Endothelial cell of hepatic sinusoid (primary cell): ENCODE measurements around the gene DCTD.

Source experiments
- in situ Hi-C: cut with HindIII; loops from 2 replicates; pipeline ENCODE4 v1.10.0; 2017; ENCODE audit warnings: low sequenced_read_pairs

Gene DCTD

GRCh38 chr4:182895791-182896292 is 21.3 kb downstream of the DCTD start:
- in situ Hi-C loops: no loop called here

- in situ Hi-C loops: no loop called here
Measured at GRCh38 chr4:182894681-182895275, 22.4 kb downstream of the DCTD start.

GRCh38 chr4:182893474-182894080 is 23.6 kb downstream of the DCTD start:
- in situ Hi-C loops: no loop called here

DNA sequence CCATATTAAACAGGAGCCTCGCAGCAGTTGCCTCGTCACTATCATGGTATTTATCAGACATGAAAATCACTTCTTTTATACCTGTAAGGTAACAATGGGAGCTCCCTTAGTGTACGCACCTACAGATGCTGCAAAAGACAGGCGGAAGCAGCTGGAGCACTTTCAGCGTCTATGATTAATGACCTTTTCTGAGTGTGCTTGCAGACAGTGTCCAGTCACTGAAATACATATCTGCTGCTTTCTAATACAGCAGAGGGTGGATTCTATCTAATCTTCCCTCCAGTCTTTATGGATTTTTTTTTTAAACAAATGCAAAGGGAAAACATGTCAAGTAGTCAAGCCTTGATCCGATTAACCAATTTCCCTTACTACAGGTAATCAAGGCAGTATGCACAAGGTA is 24.1 kb downstream of the DCTD start:
- in situ Hi-C loops: no loop called here

- in situ Hi-C loops: no loop called here
Measured at GRCh38 chr4:182890202-182890601, 27.0 kb downstream of the DCTD start.

DNA sequence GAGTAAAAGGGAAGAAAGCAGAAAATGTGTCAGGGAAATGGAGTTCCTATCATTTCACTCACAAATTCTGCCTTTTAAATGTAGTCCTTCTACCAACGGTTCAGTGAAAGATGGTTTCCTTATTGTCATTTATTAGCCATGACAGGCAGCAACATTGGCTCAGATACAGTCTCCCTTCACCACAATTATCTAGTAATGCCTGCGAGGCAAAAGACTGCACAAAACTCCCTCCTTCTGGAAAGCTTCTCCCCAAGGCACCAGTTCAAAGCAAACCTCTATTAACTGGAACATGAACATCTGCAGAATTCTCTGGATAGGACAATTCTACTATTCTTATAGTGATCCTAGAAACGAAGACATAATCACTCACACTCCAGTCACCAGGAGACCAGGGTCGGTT is 28.3 kb downstream of the DCTD start:
- in situ Hi-C loops: no loop called here

GRCh38 chr4:182886768-182887167 is 30.4 kb downstream of the DCTD start:
- in situ Hi-C loops: no loop called here

DNA sequence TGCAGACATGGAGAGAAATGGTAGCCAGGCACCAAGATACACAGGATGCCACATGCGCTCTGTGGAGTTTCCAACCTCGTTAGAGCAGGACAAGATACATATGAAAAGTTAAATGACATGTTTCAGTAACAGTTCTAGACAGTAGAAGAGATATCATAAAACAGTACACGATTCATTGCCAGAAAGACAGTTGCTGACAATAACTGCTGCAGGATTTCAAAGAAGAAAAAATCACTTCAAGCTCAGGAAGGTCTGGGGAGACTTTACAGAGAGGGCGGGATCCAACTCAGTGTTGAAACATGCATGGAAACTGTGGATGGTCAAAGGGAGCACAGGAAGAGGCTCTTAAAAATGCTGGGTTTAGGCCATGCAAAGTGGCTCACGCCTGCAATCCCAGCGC is 31.0 kb downstream of the DCTD start:
- in situ Hi-C loops: no loop called here

- in situ Hi-C loops: no loop called here
Measured at GRCh38 chr4:182885738-182886077, 31.5 kb downstream of the DCTD start.

GRCh38 chr4:182885022-182885737 is 32.0 kb downstream of the DCTD start:
- in situ Hi-C loops: no loop called here

GRCh38 chr4:182884040-182884439 is 33.1 kb downstream of the DCTD start:
- in situ Hi-C loops: no loop called here

DNA sequence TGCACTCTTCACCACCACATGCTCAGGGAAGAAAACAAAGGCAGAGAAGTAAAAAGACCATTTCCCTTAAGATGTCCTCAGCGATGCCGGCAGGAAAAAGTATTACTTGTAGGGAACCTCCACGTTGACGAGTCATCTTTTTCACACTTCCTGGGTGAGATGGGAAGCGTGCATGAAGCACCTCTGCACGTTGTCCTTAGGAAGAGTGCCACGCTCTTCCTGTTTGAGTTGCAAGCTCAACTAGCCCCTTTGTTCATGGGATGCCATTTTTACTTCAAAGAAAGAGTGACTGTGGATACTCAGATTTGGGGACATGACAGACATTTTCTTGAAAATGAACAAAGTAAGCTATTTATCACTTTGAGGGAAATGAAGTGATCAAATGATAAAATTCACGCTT is 33.8 kb downstream of the DCTD start:
- in situ Hi-C loops: no loop called here

DNA sequence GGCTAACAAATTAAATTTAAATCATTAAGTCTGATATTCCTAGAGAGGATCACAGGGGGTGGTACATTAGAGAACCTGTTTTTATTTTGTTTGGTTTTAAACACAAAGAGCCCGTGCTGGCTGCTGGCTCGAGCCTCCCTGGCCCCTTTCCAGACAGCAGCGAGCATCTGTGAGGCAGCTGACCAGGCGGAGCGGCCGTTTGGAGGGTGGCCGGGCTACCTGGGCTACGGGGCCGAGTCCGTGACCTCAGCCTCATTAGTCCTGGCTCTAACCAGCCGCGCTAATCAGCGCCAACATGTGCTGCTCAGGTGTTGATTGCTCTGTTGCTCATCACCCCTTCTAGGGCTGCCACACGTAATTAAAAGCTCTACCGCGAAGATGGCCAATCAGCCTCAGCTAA is 35.3 kb downstream of the DCTD start:
- in situ Hi-C loops: no loop called here

DNA sequence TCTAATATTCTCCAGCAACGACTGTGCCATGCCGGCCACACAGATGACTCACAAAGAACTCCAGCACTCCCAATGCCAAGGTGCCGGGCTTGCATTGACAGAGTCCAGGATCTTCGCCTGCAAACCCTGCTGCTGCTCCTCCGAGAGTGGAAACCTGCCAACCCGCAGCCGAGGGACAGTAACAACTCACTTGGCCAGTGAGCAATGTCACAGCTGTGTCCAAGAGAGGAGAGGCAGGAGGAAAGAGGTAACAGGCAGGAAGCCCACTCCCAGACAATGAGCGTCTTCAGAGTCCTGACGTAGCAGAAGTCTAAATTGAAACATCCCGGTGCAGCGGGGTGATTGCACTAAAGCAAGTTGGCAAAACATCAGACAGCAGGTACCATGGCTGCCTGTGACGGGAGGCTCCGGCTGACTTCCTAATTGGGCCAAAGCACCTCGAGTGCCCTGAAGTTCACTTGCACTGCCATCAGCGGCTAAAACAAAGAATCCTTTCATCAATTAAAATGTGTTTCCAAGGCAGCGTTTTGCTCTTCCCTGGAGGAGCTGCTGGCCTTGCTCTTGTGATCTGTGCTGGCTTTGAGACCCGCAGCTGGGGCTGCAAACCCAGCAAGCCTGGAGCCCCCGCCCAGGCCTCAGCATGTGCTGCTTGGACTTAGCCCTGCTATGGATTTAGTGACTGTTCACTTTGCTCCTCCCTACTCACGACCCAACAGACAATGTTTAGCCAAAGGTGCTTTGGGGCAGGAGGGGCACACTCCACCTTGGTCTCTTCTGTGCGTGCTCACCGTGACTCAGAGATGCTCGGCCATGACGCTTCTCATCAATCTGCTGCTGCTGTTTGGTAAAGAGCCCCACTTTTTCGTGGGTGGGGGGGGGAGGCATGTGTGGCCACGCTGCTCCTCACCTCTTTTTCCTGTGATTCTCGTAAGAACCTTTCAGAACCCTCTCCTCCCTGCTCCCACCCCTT is 36.5 kb downstream of the DCTD start:
- in situ Hi-C loops: no loop called here

DNA sequence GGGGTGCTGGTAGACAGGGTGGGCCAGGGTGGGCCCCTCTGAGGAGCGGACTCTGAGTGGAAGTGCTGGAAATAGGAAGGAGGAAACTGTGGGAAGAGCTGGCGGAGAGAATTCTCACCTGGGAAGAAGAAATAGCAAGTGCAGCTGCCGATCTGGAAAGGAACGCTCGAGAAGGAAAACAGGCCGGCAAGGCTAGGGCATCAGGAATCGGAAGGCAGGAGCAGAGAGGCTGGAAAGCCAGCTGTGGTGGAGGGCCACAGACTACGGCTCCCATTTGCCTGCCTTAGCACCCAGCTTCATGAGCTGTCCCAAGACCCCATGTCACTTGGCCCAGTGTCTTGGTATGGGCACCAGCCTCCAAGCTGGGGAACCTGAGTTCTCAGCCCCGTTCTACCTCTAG is 37.3 kb downstream of the DCTD start:
- in situ Hi-C loops: no loop called here

DNA sequence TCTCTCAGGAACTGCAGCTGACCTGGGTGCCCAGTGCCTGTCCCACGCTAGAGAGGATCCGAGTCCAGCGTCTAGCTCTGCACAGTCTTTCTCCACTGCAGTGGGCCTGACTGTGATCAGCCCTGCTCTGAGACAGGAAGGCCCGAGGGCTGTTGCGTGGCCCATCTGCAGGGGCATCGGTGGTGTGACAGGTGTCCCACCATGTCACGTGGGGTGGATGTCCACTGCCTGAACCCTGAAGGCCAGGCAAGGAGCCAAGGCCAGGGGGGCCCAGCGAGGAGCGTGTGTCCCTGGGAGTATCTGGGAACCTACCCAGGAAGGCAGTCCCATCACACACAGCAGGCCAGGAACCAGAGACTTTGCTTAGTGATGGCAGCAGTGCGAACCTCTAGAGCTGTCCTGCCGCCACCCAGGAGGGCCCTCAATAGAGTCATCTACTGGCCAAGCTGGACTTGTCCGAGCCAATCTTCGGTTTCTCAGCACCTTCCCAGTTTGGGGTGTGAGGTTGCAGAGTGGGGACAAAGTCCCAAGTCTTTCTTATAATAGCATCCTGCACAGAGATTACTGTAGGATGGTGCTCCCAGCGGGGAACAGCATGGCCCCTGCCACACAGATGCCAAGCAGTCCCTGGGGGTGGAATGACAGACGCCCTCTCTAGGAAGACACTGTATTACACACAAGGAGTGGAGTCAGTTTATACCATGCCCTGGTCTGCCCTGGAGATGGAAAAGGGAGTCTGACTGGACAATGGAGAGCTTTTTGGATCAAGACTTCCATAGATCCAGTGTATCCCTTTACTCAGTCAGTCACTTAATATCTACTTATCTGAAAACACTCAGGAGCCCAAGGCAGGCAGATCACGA is 38.3 kb downstream of the DCTD start:
- in situ Hi-C loops: no loop called here

- in situ Hi-C loops: no loop called here
Measured at GRCh38 chr4:182877326-182877883, 39.8 kb downstream of the DCTD start.

DNA sequence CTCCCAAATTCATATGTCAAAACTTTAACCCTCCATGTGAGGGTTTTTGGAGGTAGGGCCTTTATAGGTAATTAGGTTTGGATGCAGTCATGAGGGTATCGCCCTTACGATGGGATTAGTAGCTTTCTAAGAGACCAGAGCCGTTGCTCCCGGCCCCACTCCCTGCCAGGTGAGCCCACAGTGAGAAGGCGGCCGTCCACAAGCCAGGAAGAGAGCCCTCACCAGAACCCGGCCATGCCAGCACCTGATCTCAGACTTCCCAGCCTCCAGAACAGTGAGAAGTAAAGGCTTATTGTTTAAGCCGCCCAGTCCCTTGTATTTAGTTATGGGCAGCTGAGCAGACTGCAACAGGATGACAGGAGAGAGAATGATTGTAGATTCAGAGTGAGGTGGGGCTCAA is 40.8 kb downstream of the DCTD start:
- in situ Hi-C loops: no loop called here

DNA sequence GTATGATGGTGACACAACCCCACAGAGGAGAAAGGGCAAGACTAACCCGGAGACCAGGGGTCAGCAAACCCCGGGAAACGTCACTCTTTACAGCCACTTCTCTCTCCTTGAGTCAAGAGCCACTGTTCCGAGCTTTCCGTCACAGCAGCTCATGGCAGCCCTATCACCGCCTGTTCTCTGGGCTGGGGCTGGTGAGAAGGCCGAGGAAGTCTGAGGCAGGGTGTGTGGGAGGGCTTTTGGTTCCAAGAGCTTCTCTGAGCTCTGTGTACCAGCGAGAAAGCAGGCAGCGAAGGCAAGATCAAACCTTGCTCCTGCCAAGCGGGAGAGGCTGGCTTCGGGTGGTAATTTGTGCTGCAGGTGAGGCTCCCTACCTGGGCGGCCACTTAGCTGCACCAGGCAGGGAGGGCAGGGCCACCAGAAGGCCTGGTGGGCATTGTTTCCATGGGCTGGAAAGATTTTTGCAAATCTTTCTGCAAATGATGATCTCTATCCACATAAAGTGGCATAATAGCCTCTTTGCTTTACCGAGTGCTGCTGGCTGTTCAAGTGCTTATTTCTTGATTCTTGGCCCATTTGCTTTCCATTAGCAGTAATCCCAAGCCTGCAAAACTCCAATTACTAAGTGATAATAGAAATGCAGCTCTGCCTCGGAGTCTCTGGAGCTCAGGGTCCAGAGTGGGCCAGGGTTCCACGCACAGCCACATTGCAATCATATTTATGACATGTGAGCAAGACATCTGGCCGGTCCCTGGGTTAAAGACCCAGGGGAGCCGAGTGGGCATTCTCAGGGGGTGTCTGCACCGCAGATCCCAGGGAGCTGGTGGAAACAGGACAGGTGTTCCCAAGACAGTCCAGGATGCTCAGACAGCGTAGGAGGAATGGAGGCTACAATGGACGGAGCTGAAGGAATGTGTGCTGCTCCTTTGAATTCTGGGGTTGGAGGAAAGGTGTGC is 41.5 kb downstream of the DCTD start:
- in situ Hi-C loops: no loop called here
